ENCODE data around the gene GDF10.
A peak's percentile ranks its signal among the peaks of the same experiment; 100 is the strongest.

GDF10 gene

DNA sequence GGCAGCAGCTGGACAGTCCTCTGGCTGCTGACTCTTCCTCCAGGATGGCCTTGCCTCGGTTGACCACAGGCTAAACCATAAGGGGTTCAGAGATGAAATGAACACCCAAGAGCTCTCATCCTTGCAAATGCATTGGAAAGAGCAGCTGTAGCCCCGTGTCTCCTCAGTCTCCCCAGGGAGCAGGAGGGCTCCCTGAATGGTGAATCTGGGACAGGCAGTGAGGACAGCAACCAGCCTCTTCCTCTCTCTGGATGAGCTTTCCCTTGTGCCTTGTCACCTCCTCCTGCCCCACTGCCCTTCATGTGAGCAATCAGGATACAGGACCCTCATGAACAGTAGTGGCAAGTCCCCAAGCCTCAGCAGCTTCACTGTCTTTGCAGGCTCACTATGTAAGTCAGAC is 23.9 kb upstream of the GDF10 start:
- no peak for DNase-seq

- no peak for DNase-seq
These were observed 23.2 kb upstream of the GDF10 start for GRCh38 chr10:47276576-47277351.

DNA sequence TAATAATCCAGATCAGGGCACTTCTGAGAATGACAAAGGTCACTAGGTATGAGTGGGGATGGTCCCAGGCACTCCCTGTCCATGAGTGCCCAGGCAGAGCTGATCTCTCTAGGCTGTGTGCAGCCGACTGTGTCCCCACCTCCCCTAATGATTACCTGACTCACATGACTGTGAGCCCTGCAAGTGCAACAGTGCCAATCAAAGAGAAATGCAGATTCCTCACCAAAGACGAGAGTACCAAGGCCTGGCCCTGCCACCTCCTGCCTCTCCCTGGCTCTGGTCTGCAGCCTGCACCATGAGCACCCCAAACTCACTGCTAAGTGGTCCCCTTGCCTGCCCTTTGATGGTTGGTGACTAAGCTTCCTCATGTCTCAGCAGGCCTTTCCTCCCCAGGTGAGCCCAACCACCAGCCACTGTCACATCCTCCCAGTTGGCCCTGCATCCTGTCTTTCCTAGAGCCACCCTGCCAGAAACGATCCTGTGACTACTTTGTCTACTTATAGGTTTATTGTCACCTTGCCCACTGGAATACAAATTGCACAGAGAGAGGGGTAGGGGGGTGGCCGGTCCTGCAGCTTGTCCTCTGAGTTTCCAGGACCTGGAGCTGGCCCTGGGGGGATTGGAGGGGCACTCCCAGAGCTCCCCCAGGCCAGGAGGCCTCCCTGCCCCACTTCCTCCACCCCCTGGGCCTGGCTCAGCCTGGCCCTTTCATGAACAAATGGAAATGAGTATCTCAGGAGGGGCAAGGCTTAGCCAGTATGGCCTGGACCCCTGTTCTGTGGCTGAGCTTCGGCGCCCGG is 22.4 kb upstream of the GDF10 start:
- peak; percentile 52 for DNase-seq

- DNase-seq = no peak
These were observed 21.9 kb upstream of the GDF10 start for GRCh38 chr10:47278152-47278473.

DNA sequence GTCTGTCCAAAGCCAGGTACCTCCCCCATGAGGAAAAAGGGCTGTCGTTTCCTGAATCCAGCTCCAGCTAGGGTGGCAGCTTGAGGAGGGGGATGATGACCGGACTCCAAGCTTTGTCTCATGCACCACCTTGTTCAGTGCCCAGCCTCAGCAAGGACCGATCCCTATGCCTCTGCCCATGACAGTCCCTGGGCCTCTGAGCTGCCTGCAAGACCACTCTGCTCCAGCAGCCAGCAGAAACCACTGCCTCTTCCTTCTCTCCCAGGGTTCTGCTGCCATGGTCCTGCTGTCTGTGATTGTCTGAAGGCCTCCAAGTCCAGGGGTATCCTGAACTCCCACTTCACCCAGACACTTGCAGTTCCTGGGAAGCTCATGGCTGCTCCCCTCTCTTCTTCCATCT is 21.3 kb upstream of the GDF10 start:
- no peak for DNase-seq

DNA sequence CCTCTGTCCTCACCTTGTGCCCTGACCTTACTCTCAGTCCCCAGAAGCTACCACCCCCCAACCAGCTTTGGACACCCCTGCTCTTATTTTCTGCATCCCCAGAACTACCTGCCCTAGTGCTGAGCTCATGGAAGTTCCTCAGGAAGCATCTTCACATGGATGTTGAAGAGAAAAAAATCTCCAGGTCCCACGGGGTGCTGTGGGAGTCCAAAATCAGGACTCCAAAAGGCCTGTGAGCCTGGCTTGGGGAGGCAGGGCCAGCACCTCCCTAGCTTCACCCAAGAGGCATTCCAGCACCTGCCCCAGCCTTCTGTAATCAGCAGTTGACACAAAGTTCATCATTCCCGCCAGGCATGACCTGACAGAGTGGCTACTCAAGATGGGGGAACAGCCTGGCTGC is 20.7 kb upstream of the GDF10 start:
- no peak for DNase-seq

DNA sequence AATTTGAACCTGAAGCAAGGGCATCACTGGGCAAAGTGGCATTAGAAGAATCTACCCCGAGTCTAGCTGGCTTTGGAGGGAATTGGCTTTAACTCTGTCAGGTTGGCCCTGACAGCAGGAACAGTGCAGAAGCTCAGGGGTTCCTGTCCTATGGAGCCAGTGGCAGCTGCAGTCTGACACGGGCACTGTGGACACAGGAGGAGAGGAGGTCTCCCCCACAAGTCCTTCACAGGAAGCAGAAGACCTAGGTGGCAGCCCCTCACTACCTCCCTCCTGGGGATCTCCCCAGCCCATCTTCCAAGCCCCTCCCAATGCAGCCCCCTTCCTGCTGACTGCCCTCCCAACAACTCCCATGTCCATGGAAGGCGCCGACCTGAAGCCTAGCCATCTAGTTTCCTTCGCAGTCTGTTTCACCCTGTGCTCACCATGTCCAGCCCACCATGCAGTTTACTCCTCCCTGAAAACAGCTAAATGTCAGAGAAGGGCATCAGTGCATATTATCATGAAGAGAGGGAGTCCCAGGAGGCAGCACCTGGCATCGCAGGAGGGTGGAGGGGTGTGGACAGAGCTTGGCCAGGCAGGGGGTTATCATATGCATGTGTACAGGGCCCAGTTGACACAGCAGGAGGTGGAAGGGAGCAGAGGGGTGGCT is 17.9 kb upstream of the GDF10 start:
- no peak for DNase-seq

DNA sequence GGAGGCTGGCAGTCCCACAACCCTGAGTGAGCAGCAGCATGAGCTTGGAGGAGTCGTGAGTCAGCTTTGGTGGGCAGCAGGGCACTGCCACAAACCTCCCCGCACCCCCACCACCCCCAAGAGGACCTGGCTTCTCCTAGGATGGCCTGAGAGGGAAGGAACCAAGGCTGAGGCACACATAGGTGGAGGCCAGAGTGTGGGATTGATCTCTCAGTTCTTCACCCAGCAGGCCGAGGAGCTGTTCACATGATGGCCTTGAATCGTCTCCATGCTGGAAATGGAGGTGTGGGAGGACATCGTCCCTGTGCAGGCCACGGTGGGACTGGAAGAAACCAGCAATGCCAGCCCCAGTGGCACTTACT is 17.4 kb upstream of the GDF10 start:
- no peak for DNase-seq

DNA sequence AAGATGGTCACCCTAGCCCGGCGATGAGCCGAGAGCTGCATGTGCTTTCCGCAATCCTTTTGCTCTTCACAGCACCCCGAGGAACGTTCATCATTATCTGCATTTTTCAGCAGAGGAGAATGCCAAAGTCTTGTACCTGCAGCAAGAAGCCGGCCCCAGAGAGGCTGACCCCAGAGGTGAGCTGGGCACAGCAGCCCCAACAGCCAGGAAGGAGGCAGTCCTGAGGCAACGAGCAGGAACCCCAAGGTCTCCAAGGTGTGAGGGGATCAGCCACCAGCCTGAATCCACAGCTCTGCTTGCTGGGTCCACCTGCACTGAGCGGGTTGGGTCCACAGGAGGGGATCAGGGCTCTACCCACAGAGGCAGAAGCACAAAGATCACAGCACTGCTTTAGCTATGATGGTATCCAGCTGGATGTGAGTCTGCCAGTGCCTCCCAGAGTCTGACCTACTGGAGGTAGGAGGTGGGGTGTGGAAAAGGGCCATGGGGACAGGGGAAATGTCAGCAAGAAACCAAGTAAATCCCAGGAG is 16.8 kb upstream of the GDF10 start:
- DNase-seq = no peak

GRCh38 chr10:47283848-47284247 is 16.1 kb upstream of the GDF10 start:
- no peak for DNase-seq

- DNase-seq = no peak
These were observed 14.4 kb upstream of the GDF10 start for GRCh38 chr10:47285381-47286115.

DNA sequence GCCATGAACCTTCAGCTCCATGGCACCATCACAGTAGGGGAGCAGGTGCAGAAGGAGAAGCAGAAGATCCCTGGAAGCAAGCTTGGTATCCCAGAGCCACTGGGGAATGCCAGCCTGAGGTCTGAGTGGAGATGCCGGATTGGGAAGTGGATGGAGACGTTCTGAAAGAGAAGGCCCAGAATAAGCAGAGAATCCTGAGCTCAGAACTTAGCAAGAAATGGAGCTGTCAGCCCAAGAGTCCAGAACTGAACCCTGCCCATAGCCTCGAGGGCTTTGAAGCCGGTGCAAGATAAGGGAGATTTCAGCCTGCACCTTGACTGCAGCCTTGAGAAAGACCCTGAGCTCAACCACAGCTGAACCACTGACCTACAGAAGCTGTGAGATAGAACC is 13.9 kb upstream of the GDF10 start:
- DNase-seq = no peak

DNA sequence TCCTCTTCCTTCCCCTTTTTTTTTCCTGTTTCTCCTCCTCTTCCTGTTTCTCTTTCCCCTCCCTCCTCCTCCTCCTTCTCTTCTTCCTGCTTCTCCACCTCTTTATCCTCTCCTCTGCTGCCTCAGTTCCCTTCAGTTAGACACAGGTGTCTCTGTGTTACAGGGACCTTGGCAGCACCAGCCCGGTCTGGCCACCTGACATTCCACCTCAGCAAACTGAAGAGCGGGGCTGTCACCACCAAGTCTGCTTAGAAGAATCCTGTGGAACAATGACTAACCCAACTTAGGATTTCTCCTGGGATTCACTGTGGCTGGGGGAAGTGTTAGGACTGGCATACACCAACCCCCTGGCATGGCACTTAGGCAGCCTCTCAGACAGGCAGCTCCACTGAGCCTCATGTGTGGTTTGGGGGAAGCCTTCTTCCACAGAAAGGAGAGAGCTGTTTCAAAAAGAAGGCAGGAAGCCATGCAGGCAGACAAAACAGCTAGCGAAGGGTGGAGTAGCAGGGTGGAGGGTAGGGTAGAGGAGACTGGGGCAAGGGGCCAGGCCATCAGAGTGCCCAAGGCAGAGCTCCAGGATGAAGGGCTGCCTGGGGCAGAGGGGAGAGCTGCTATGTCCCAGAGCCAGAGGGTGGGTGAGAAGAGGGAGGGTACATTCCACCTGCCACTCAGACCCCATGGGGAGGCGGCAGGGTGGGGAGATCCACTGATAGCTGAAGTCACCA is 13.2 kb upstream of the GDF10 start:
- no peak for DNase-seq

GRCh38 chr10:47287365-47287802 is 12.6 kb upstream of the GDF10 start:
- DNase-seq = no peak

DNA sequence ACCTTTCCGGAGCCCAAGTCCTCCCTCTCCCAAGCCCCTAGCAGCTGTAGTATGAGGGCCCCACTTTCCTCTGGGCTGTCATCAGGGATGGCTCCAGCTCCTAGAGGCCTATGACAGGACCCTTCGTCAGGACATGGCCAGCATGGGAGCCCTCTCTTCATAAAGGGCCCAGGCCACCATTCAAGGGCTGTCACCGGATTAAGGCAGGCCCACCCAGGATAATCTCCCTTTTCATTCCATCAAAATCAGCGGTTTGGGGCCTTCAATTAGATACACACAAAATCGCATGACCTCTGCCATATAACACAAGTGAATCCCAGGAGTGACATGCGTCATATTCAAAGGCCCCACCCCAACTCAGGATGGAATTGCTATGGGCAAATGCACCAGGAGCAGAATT is 12.2 kb upstream of the GDF10 start:
- no peak for DNase-seq

DNA sequence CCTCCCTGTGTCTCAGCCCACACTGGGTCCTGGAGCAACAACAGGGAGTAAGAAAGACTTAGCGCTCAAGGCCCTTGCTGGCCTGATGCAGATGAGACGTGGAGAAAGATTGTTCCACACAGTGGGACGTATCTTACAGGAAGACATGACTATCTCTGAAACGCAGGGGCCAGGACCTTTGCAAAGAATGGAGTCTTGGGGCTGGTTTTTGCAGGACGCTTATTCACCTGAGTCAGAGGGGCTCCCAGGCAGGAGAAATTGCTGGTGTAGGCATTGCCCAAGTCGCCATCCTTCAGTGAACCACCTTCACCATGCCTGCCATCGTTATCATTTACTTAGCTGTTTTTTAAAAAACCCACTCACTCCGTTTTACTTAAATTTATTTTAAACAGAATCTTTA is 11.8 kb upstream of the GDF10 start:
- DNase-seq = no peak

DNA sequence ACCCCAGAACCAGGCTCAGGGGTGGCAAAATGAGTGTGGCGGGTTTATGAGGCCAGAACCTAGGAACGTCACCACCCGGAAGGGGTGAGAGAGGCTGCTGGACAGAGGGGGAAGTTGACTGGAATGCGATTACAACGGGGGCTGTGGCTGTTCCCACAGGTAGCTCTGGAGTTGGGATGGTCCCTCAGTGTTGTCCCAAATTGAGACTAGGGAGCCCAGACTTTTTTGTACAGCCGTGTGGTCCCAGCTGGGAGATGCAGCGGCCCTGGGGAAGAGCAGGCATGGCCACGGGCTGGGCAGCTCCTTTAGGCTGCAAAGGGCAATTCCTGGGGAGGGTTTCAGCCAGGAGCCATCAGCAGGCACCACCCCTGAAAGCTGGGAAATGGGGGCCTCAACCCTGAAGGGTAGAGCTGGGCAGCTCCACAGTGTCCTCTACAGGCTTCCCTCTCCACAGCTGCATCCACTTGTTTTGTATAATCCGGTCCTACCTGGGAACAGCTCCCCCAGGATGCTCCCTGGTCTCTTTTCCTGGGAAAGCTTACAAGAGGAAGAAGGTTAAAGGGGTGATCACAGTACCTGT is 11.0 kb upstream of the GDF10 start:
- DNase-seq = no peak

GRCh38 chr10:47289921-47290320 is 10.1 kb upstream of the GDF10 start:
- no peak for DNase-seq

- DNase-seq = no peak
These were observed 9.7 kb upstream of the GDF10 start for GRCh38 chr10:47290338-47290737.

- DNase-seq = no peak
These were observed 8.3 kb upstream of the GDF10 start for GRCh38 chr10:47291682-47292081.

- DNase-seq = no peak
These were observed 5.9 kb upstream of the GDF10 start for GRCh38 chr10:47294057-47294456.

- DNase-seq = no peak
These were observed 5.5 kb upstream of the GDF10 start for GRCh38 chr10:47294501-47294900.

Data from stimulated activated CD4-positive, alpha-beta T cell treated with anti-CD3 and anti-CD28 coated beads, Interleukin-1b, Interleukin-23, amount 100 ng/mL, for 48 hours (primary cell).